ENCODE data around the gene FBXL3. TPM values are rescaled to one million over a fixed set of nuclear protein-coding genes. Genes with fewer than 3 reads are reported as not detected.

FBXL3 gene
- total and polyA plus RNA-seq, 2 of the 4 experiments (the other 2 are of a cell fraction) = 15.3 to 43.6 TPM

DNA sequence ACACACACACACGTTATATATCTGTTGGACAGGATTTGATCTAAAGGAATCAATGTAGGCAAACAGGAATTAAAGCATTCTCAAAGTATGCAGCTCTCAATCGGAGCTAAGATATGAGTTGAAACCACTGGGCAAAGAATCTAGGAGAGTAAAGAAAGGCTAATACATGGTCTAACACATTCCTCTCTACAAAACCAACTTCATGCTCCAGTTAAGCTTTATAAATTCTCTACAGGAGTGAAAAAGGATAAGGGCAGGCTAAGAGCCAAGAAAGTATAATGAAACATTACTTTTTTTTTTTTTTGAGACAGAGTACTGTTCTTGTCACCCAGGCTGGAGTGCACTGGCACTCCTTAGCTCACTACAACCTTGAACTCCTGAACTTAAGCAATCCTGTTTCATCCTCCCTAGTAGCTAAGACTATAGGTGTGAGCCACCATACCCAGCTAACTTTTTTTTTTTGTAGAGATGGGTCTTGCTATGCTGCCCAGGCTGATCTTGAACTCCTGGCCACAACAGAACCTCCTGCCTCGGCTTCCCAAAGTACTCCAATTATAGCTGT lies 10.6 kb downstream of the FBXL3 start:
- H4K5ac ChIP-seq (ENCODE audit: low read depth, low read length) = no peak overlapping the region
- H3K27me3 ChIP-seq (ENCODE audit: control insufficient read depth, insufficient read depth, low read length) = no peaks in the 10 kb centered on the region
- no peak overlapping the region for H2AK5ac ChIP-seq (ENCODE audit: low read depth, low read length)
- H2BK120ac ChIP-seq (ENCODE audit: low read depth, low read length) = no peak overlapping the region
- no peak overlapping the region for H3K4me2 ChIP-seq (ENCODE audit: low read depth, low read length)
- no peak overlapping the region for H3K4ac ChIP-seq (ENCODE audit: low read depth, low read length)
- H4K91ac ChIP-seq (ENCODE audit: insufficient read depth, low read depth, low read length) = no peak overlapping the region
- ChIA-PET CTCF (interaction anchor here (0.6 kb wide), 1 partner anchor 1634 kb away, joined by 3 read pairs; no protein-coding TSS in a partner anchor), POLR2A (ENCODE audit: unreplicated experiment) (no interaction called here)
- H2BK15ac ChIP-seq (ENCODE audit: low read depth, low read length) = no peak overlapping the region
- H3K36me3 ChIP-seq (ENCODE audit: control insufficient read depth, insufficient read depth, low read length) = peaks cover 29% of the 10 kb centered on the region
- no peak overlapping the region for H2BK20ac ChIP-seq (ENCODE audit: low read depth, low read length)
- H2AFZ ChIP-seq (replicated peaks; ENCODE audit: low read length, poor library complexity) = no peak overlapping the region
- peaks cover 5% of the 10 kb centered on the region for H3K9me1 ChIP-seq (ENCODE audit: insufficient read depth, low read length)
- H3K14ac ChIP-seq (replicated peaks; ENCODE audit: low read depth, low read length) = no peak overlapping the region
- no peak overlapping the region for H3K18ac ChIP-seq (ENCODE audit: low read depth, low read length)
- H3K9me3 ChIP-seq (ENCODE audit: control insufficient read depth, insufficient read depth, low read length) = no peaks in the 10 kb centered on the region
- no TSS peak for BruUV-seq (replicated peaks)
- ATAC-seq (ENCODE audit: low read depth) (no peak), DNase-seq (no peak)
- H3K9ac ChIP-seq (ENCODE audit: low read depth, low read length) = no peak overlapping the region
- no peak overlapping the region for H3K4me3 ChIP-seq (ENCODE audit: insufficient read depth, low read depth, low read length)
- no peak for TF ChIP-seq NFE2L2 (IDR thresholded peaks at IDR 0.05; ENCODE audit: low read depth, low read length)
- TF ChIP-seq ELK1 (IDR thresholded peaks at IDR 0.05; ENCODE audit: borderline replicate concordance, low read depth, low read length) = no peak
- TF ChIP-seq BHLHE40 (IDR thresholded peaks at IDR 0.05; ENCODE audit: low read depth, low read length) = no peak
- no peak for TF ChIP-seq SMC3 (IDR thresholded peaks at IDR 0.05; ENCODE audit: low read depth, low read length)
- no peak for TF ChIP-seq USF2 (IDR thresholded peaks at IDR 0.05; ENCODE audit: low read depth, low read length)
- no peak for TF ChIP-seq POLR2A (IDR thresholded peaks at IDR 0.05; ENCODE audit: low read depth, low read length)
- TF ChIP-seq RAD21 (IDR thresholded peaks at IDR 0.05; ENCODE audit: low read length) = no peak
- TF ChIP-seq, protein P1, sequence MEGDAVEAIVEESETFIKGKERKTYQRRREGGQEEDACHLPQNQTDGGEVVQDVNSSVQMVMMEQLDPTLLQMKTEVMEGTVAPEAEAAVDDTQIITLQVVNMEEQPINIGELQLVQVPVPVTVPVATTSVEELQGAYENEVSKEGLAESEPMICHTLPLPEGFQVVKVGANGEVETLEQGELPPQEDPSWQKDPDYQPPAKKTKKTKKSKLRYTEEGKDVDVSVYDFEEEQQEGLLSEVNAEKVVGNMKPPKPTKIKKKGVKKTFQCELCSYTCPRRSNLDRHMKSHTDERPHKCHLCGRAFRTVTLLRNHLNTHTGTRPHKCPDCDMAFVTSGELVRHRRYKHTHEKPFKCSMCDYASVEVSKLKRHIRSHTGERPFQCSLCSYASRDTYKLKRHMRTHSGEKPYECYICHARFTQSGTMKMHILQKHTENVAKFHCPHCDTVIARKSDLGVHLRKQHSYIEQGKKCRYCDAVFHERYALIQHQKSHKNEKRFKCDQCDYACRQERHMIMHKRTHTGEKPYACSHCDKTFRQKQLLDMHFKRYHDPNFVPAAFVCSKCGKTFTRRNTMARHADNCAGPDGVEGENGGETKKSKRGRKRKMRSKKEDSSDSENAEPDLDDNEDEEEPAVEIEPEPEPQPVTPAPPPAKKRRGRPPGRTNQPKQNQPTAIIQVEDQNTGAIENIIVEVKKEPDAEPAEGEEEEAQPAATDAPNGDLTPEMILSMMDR (conservative IDR thresholded peaks at IDR 0.05; ENCODE audit: low read depth, low read length) = no peak
- TF ChIP-seq CEBPB (IDR thresholded peaks at IDR 0.05; ENCODE audit: low read depth, low read length) = no peak
- TF ChIP-seq MAFK (IDR thresholded peaks at IDR 0.05; ENCODE audit: low read depth, low read length) = no peak
- no peak for TF ChIP-seq MXI1 (IDR thresholded peaks at IDR 0.05; ENCODE audit: borderline replicate concordance, low read depth, low read length)
- TF ChIP-seq RFX5 (IDR thresholded peaks at IDR 0.05; ENCODE audit: low read depth, low read length) = no peak
- TF ChIP-seq CHD1 (IDR thresholded peaks at IDR 0.05; ENCODE audit: low read depth, low read length) = no peak
- TF ChIP-seq FOS (IDR thresholded peaks at IDR 0.05; ENCODE audit: low read depth, low read length) = no peak
- no peak for TF ChIP-seq RCOR1 (IDR thresholded peaks at IDR 0.05; ENCODE audit: insufficient replicate concordance, low read length)
- TF ChIP-seq MAZ (IDR thresholded peaks at IDR 0.05; ENCODE audit: borderline replicate concordance, low read depth, low read length) = no peak
- peaks cover 23% of the 10 kb centered on the region; the same call in 1 of the 2 replicates for H4K20me1 ChIP-seq (ENCODE audit: insufficient read depth, low read length)
- H3K56ac ChIP-seq (ENCODE audit: extremely low read depth, insufficient read depth, low read length) = no peak overlapping the region
- no peak overlapping the region for H4K8ac ChIP-seq (ENCODE audit: low read depth in 2 of 2, low read length in 2 of 2)
- H3K27ac ChIP-seq (ENCODE audit: insufficient read depth, low read length) = no peak overlapping the region
- WGBS, 2 experiments (ENCODE audit: extremely low coverage in 2 of 2, insufficient read length in 1 of 2) = no CpG with 5 or more reads among the region's 3 CpGs
- dilution Hi-C loops (cut with HindIII; ENCODE audit: low sequenced_read_pairs, unreplicated experiment) (no loop called here), in situ Hi-C loops (cut with MboI; ENCODE audit: low sequenced_read_pairs) (no loop called here), intact Hi-C loops (cut with micrococcal nuclease) (no loop called here)
- peaks cover 20 to 52% of the 10 kb centered on the region in 2 experiments for H3K79me1 ChIP-seq (ENCODE audit: low read depth in 1 of 2, low read length in 2 of 2)
- H2AK9ac ChIP-seq (replicated peaks; ENCODE audit: low read depth, low read length, poor library complexity) = no peak overlapping the region
- no peak overlapping the region for H2BK5ac ChIP-seq (ENCODE audit: low read depth, low read length, poor library complexity, severe bottlenecking)
- H3K4me1 ChIP-seq (ENCODE audit: control insufficient read depth, insufficient read depth, low read length) = peaks cover 5% of the 10 kb centered on the region
- no peak overlapping the region for H3K23ac ChIP-seq (ENCODE audit: low read depth, low read length)
